HCT116 (cell line): ENCODE results near the gene AUTS2.

ENCODE experiments used
- CEBPB ChIP-seq: IDR thresholded peaks from 2 replicates; pipeline ENCODE4 v1.6.1; 2012; ENCODE audit warnings: low read depth
- CTCF ChIP-seq, 3 experiments: fragments of 200-600 bp in 1 of 3; sonication (generic) in 1 of 3; IDR thresholded peaks in 2 of 3; conservative IDR thresholded peaks in 1 of 3; 2 replicates each; pipeline ENCODE4 v1.5.1; 2012 to 2017; ENCODE audit warnings: low read depth in 2 of 3, low read length in 2 of 3, antibody characterized with exemption in 1 of 3, borderline replicate concordance in 1 of 3, control low read depth in 1 of 3, mild to moderate bottlenecking in 1 of 3, mixed read lengths in 1 of 3, mixed run types in 1 of 3, moderate library complexity in 1 of 3; ENCODE audit not compliant: insufficient read depth in 1 of 3
- EZH2 ChIP-seq: fragments of 200-600 bp; sonication (generic); IDR thresholded peaks from 2 replicates; pipeline ENCODE4 v1.6.1; 2017; ENCODE audit warnings: antibody characterized with exemption, mixed run types
- POLR2A ChIP-seq: IDR thresholded peaks from 2 replicates; pipeline ENCODE4 v1.7.0; 2011; ENCODE audit warnings: borderline replicate concordance; ENCODE audit not compliant: insufficient read depth, insufficient read length; ENCODE audit errors: extremely low read depth
- YY1 ChIP-seq: IDR thresholded peaks from 2 replicates; pipeline ENCODE4 v1.6.1; 2011; ENCODE audit warnings: low read length, low read depth, moderate library complexity, mild to moderate bottlenecking; ENCODE audit not compliant: insufficient replicate concordance; ENCODE audit errors: extremely low read depth

GRCh38 chr7:69814421-69814962, 216.2 kb downstream of the AUTS2 start:
- no peak for TF ChIP-seq CEBPB
- no peak for TF ChIP-seq YY1
- TF ChIP-seq CTCF (IDR thresholded peaks at IDR 0.05 in 2 of 3, conservative IDR thresholded peaks at IDR 0.05 in 1 of 3; ENCODE audit: borderline replicate concordance in 1 of 3, insufficient read depth in 1 of 3, low read depth in 2 of 3, low read length in 2 of 3), result no peak
- TF ChIP-seq POLR2A, result no peak
- no peak for TF ChIP-seq EZH2
